ENCODE data around the gene IDNK.
"Not testable (repeated sequence)": the region's sequence is repeated elsewhere in the genome, so short reads cannot be mapped to it uniquely, and the experiment has no call there.

The IDNK gene

GRCh38 chr9:83622939-83623678 is at the start of gene IDNK:
Gene IDNK, plus strand, starts transcription at chr9:83623143. Its CDS starts 29 bp downstream, at chr9:83623172.
- Histone ChIP-seq H3K27me3 (ENCODE audit: insufficient read depth, low read length) (peaks cover 11% of the 10 kb centered on the region; the same call in 1 of the 2 replicates), H3K27ac (ENCODE audit: low read length) (peak within 1 kb of the TSS; percentile 22)

DNA sequence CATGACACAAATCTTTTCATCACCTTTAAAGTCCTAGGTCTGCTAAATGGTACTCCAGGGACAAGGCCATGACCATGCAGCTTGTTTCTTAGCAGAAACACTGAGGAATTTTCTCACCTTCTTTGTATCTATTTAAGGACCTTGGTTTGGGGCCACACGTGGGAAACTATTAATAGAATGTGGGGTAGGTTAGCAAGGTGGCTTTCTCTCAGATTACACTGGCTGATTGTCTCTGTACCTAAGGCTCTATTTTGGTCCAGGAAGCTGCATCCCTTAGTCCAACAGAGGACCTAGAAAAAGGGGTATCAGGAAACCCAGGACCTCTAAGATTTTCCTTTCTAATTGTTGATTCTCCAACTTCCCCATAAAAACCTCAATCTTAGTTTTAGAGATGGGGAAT is 48.5 kb upstream of the IDNK start:
- Histone ChIP-seq H3K9ac (ENCODE audit: low read depth, low read length) (no peak overlapping the region), H3K36me3 (ENCODE audit: insufficient read depth, low read depth, low read length) (no peaks in the 10 kb centered on the region), H3K27ac (ENCODE audit: low read length) (no peak overlapping the region), H3K27me3 (ENCODE audit: insufficient read depth, low read length) (no peaks in the 10 kb centered on the region), H3K4me1 (ENCODE audit: insufficient read depth, low read length) (no peaks in the 10 kb centered on the region), H3K4me3 (ENCODE audit: low read length) (no peak overlapping the region), H3K9me3 (ENCODE audit: insufficient read depth, low read depth, low read length) (peaks cover 10% of the 10 kb centered on the region; the same call in 1 of the 2 replicates)

More at GRCh38 chr9:83622939-83623678, at the start of gene IDNK:
- H3K9me3 ChIP-seq (ENCODE audit: insufficient read depth, low read depth, low read length), result no peaks in the 10 kb centered on the region
- peaks cover 3% of the 10 kb centered on the region; the same call in 1 of the 2 replicates for H3K4me1 ChIP-seq (ENCODE audit: insufficient read depth, low read length)
- H3K9ac ChIP-seq (ENCODE audit: low read depth, low read length), result peak within 1 kb of the TSS; percentile 81
- H3K36me3 ChIP-seq (ENCODE audit: insufficient read depth, low read depth, low read length), result no peaks in the 10 kb centered on the region
- peak within 1 kb of the TSS; percentile 76 for H3K4me3 ChIP-seq (ENCODE audit: low read length)

GRCh38 chr9:83582029-83582428 is 40.9 kb upstream of the IDNK start:
- Histone ChIP-seq H3K9ac (ENCODE audit: low read depth, low read length) (no peak overlapping the region), H3K27ac (ENCODE audit: low read length) (no peak overlapping the region), H3K4me3 (ENCODE audit: low read length) (no peak overlapping the region), H3K4me1 (ENCODE audit: insufficient read depth, low read length) (no peaks in the 10 kb centered on the region; the same call in 1 of the 2 replicates), H3K9me3 (ENCODE audit: insufficient read depth, low read depth, low read length) (peaks cover 11% of the 10 kb centered on the region; the same call in 1 of the 2 replicates), H3K27me3 (ENCODE audit: insufficient read depth, low read length) (no peaks in the 10 kb centered on the region), H3K36me3 (ENCODE audit: insufficient read depth, low read depth, low read length) (no peaks in the 10 kb centered on the region)

- Histone ChIP-seq H3K27me3 (ENCODE audit: insufficient read depth, low read length) (no peaks in the 10 kb centered on the region), H3K4me1 (ENCODE audit: insufficient read depth, low read length) (no peaks in the 10 kb centered on the region; the same call in 1 of the 2 replicates), H3K9me3 (ENCODE audit: insufficient read depth, low read depth, low read length) (peaks cover 10% of the 10 kb centered on the region; the same call in 1 of the 2 replicates), H3K36me3 (ENCODE audit: insufficient read depth, low read depth, low read length) (no peaks in the 10 kb centered on the region), H3K27ac (ENCODE audit: low read length) (no peak overlapping the region), H3K4me3 (ENCODE audit: low read length) (no peak overlapping the region), H3K9ac (ENCODE audit: low read depth, low read length) (no peak overlapping the region)
Measured at GRCh38 chr9:83583151-83584014, 39.6 kb upstream of the IDNK start.

DNA sequence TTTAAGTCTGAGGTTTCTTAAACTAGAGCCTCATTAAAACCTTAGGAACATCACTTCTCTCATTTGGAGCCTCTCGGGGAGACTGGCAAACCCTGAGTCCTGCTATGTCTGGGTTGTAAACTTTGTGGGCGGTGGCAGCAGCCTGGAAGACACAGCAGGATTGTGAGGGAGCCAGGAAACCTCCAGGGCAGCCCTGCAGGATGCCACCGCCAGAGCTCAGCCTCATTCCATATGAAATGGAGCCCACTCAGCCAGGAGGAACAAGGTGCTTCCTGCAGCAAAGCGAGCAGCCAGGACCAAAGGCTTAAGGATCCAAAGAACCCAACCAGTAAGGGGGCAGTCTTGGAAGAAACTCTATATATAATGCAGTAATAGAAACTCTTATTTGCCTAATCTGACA is 37.9 kb upstream of the IDNK start:
- Histone ChIP-seq H3K36me3 (ENCODE audit: insufficient read depth, low read depth, low read length) (no peaks in the 10 kb centered on the region), H3K27ac (ENCODE audit: low read length) (no peak overlapping the region), H3K9ac (ENCODE audit: low read depth, low read length) (no peak overlapping the region), H3K27me3 (ENCODE audit: insufficient read depth, low read length) (no peaks in the 10 kb centered on the region), H3K4me1 (ENCODE audit: insufficient read depth, low read length) (no peaks in the 10 kb centered on the region; the same call in 1 of the 2 replicates), H3K9me3 (ENCODE audit: insufficient read depth, low read depth, low read length) (no peaks in the 10 kb centered on the region), H3K4me3 (ENCODE audit: low read length) (no peak overlapping the region)

DNA sequence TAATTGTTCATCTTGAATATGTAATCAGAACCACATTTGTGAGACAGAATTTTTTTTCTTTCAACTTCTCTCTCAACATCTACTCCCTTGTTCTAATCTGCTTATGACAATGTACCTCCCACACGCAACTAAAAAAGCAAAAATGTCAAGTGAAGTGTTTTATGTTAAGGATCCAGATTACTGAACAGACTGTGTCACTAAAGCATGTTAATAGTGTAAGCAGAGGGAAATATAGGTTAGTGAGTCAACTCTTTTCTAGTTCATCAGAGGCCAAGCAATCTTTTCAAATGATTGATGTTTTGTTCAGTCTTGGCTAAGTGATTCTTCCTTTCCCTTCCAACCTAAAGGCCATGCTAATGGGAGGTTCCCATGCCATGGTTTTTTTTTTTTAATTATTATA is 34.7 kb upstream of the IDNK start:
- no peaks in the 10 kb centered on the region; the same call in 1 of the 2 replicates for H3K4me1 ChIP-seq (ENCODE audit: insufficient read depth, low read length)
- H3K9me3 ChIP-seq (ENCODE audit: insufficient read depth, low read depth, low read length), result no peaks in the 10 kb centered on the region
- H3K9ac ChIP-seq (ENCODE audit: low read depth, low read length), result no peak overlapping the region
- no peaks in the 10 kb centered on the region for H3K36me3 ChIP-seq (ENCODE audit: insufficient read depth, low read depth, low read length)
- no peak overlapping the region for H3K4me3 ChIP-seq (ENCODE audit: low read length)
- no peaks in the 10 kb centered on the region for H3K27me3 ChIP-seq (ENCODE audit: insufficient read depth, low read length)
- no peak overlapping the region for H3K27ac ChIP-seq (ENCODE audit: low read length)

DNA sequence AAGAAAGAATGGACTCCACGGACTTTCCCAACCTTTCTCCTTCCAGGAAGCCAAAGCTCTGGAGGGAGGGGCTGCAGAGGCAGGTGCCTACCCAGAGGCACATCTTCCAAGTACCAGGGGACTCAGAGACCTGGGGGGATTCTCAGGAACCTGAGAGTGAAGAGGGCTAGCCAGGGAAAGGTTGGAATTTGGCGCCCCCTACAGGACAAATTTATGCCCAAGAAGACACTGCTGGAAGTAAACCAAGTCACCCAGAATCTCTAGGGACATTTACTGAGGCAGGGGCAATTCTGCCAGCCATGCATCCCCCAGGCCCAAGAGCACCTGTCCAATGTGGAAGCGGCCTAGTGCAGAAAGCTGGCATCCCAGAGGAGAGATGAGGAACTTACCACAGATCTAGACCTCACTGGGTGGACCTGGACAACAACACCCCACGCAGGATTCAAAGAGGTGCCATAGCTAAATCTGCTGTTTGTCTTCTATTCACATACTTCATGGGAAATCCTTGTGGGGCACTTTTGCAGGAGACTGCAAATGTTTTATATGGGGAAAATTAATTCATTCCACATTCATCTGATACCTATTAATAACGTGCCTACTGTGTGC is 25.9 kb upstream of the IDNK start:
- H3K4me1 ChIP-seq (ENCODE audit: insufficient read depth, low read length), result no peaks in the 10 kb centered on the region
- H3K27ac ChIP-seq (ENCODE audit: low read length), result no peak overlapping the region
- no peak overlapping the region for H3K9ac ChIP-seq (ENCODE audit: low read depth, low read length)
- no peak overlapping the region for H3K4me3 ChIP-seq (ENCODE audit: low read length)
- H3K36me3 ChIP-seq (ENCODE audit: insufficient read depth, low read depth, low read length), result no peaks in the 10 kb centered on the region
- H3K9me3 ChIP-seq (ENCODE audit: insufficient read depth, low read depth, low read length), result no peaks in the 10 kb centered on the region
- no peaks in the 10 kb centered on the region for H3K27me3 ChIP-seq (ENCODE audit: insufficient read depth, low read length)

DNA sequence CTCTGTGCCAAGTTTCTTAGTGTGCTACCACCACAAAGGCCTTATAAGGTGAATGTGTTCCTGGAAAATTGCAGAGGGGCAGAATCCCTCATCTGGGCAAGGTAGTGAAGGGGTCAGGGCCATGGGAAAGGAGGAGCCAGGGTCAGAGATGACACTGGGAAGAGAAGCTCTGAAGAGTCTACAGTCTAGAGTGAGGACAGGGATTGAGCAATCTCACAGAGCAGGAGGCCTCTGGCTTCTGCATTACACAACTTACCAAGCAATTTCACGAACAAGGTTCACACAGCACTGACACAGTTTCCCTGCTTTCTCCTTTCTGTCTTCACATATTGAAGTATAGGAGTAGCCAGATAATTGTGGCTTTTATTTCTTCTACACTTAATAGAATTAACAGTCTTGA is 24.5 kb upstream of the IDNK start:
- Histone ChIP-seq H3K27ac (ENCODE audit: low read length) (no peak overlapping the region), H3K27me3 (ENCODE audit: insufficient read depth, low read length) (no peaks in the 10 kb centered on the region), H3K9ac (ENCODE audit: low read depth, low read length) (no peak overlapping the region), H3K9me3 (ENCODE audit: insufficient read depth, low read depth, low read length) (no peaks in the 10 kb centered on the region), H3K4me1 (ENCODE audit: insufficient read depth, low read length) (no peaks in the 10 kb centered on the region), H3K36me3 (ENCODE audit: insufficient read depth, low read depth, low read length) (no peaks in the 10 kb centered on the region), H3K4me3 (ENCODE audit: low read length) (no peak overlapping the region)

DNA sequence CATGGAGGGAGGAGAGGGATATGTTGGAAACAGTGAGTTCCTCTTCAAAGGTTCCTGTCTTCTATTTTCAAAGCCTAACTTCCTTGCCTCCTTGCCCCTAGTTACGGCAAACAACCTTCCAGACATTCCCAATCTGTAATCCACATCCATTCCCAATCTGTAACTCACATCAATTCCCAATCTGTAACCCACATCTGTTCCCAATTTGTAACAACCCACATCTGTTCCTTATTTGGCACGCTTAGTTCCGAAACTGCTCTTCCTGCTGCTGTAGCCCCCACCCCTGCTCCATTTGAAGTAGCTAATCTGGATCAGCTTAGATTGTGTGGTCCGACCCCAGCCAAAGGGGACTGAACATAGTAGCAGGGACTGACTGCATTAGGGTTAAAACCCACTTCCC is 23.9 kb upstream of the IDNK start:
- Histone ChIP-seq H3K27me3 (ENCODE audit: insufficient read depth, low read length) (no peaks in the 10 kb centered on the region), H3K27ac (ENCODE audit: low read length) (no peak overlapping the region), H3K36me3 (ENCODE audit: insufficient read depth, low read depth, low read length) (no peaks in the 10 kb centered on the region), H3K9me3 (ENCODE audit: insufficient read depth, low read depth, low read length) (no peaks in the 10 kb centered on the region), H3K9ac (ENCODE audit: low read depth, low read length) (no peak overlapping the region), H3K4me3 (ENCODE audit: low read length) (no peak overlapping the region), H3K4me1 (ENCODE audit: insufficient read depth, low read length) (no peaks in the 10 kb centered on the region)

DNA sequence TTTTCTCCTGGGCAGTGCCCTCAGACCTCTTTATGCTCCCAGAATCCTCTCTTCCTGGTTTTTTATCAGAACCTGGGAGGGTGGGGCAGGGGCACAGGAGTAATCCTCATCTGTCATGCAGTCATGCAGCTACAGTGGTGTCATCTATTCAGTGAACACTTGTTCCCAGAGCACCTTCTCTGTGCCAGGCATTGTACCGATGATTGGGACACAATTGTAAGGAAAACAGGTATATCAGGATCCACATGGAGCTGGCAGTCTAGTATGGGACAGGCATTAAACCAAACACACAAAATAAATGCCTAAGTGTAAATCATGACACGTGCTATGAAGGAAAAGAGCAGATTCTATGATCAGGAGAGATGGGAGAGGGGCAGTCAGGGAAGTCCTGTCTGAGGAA is 21.5 kb upstream of the IDNK start:
- no peak overlapping the region for H3K27ac ChIP-seq (ENCODE audit: low read length)
- no peaks in the 10 kb centered on the region for H3K36me3 ChIP-seq (ENCODE audit: insufficient read depth, low read depth, low read length)
- no peaks in the 10 kb centered on the region for H3K9me3 ChIP-seq (ENCODE audit: insufficient read depth, low read depth, low read length)
- no peaks in the 10 kb centered on the region for H3K27me3 ChIP-seq (ENCODE audit: insufficient read depth, low read length)
- H3K4me1 ChIP-seq (ENCODE audit: insufficient read depth, low read length), result no peaks in the 10 kb centered on the region
- H3K9ac ChIP-seq (ENCODE audit: low read depth, low read length), result no peak overlapping the region
- H3K4me3 ChIP-seq (ENCODE audit: low read length), result no peak overlapping the region

DNA sequence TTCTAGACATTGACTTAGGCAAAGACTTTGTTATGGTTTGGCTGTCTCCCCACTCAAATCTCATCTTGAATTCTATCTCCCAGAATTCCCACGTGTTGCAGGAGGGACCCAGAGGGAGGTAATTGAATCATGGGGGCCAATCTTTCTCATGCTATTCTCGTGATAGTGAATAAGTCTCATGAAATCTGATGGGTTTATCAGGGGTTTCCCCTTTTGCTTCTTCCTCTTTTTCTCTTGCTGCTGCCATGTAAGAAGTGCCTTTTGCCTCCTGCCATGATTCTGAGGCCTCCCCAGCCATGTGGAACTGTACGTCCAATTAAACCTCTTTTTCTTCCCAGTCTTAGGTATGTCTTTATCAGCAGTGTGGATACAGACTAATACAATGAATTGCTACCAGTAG is 15.3 kb upstream of the IDNK start:
- not testable (repeated sequence) for H3K27ac ChIP-seq (ENCODE audit: low read length); H3K9ac ChIP-seq (ENCODE audit: low read depth, low read length); H3K4me1 ChIP-seq (ENCODE audit: insufficient read depth, low read length); H3K27me3 ChIP-seq (ENCODE audit: insufficient read depth, low read length); H3K9me3 ChIP-seq (ENCODE audit: insufficient read depth, low read depth, low read length); H3K4me3 ChIP-seq (ENCODE audit: low read length); H3K36me3 ChIP-seq (ENCODE audit: insufficient read depth, low read depth, low read length)
